SU-DHL-6 (cell line): Measurements from ENCODE around the gene ABHD1.

Source experiments
- H2AFZ ChIP-seq: fragments of 200-600 bp; sonication (generic); 2 replicates; pipeline ENCODE4 v1.6.1; 2014; ENCODE audit warnings: low read depth, mild to moderate bottlenecking, moderate library complexity, mixed read lengths, antibody characterized with exemption, low read length; ENCODE audit not compliant: severe bottlenecking
- H3F3A ChIP-seq: fragments of 200-600 bp; shearing (Covaris generic); 2 replicates; pipeline ENCODE4 v1.6.0; 2016; ENCODE audit warnings: antibody characterized with exemption, mild to moderate bottlenecking; ENCODE audit not compliant: insufficient read depth
- H3K27ac ChIP-seq: fragments of 200-600 bp; sonication (generic); 2 replicates; pipeline ENCODE4 v1.5.1; 2016; ENCODE audit warnings: low read depth, mild to moderate bottlenecking, low read length, moderate library complexity, mixed read lengths
- H3K27me3 ChIP-seq: fragments of 200-600 bp; sonication (generic), shearing (Covaris generic); 2 replicates; pipeline ENCODE4 v1.6.0; 2014; ENCODE audit warnings: mild to moderate bottlenecking, low read length
- H3K36me3 ChIP-seq: fragments of 200-600 bp; sonication (generic); 2 replicates; pipeline ENCODE4 v1.6.1; 2014; ENCODE audit warnings: mild to moderate bottlenecking, low read length, mixed read lengths
- H3K4me2 ChIP-seq: fragments of 300-600, 200-600 bp; shearing (Covaris generic), sonication (generic); 2 replicates; pipeline ENCODE4 v1.6.0; 2014; ENCODE audit warnings: low read length, low read depth, mild to moderate bottlenecking; ENCODE audit not compliant: poor library complexity, severe bottlenecking
- H3K4me3 ChIP-seq: fragments of 200-600 bp; sonication (generic); 2 replicates; pipeline ENCODE4 v1.5.1; 2014; ENCODE audit warnings: antibody characterized with exemption, low read length, mild to moderate bottlenecking, mixed read lengths; ENCODE audit not compliant: insufficient read depth, poor library complexity, severe bottlenecking
- H3K79me2 ChIP-seq: fragments of 200-600 bp; sonication (generic); 2 replicates; pipeline ENCODE4 v1.6.1; 2014; ENCODE audit warnings: mild to moderate bottlenecking, low read length, moderate library complexity; ENCODE audit not compliant: insufficient read depth
- H3K9ac ChIP-seq: fragments of 200-600 bp; sonication (generic); 2 replicates; pipeline ENCODE4 v1.7.0; 2014; ENCODE audit warnings: mild to moderate bottlenecking, low read length
- H3K9me2 ChIP-seq: fragments of 200-600 bp; sonication (generic); replicated peaks from 2 replicates; pipeline ENCODE4 v1.6.1; 2014; ENCODE audit warnings: low read length; ENCODE audit not compliant: insufficient read depth
- H3K9me3 ChIP-seq: fragments of 200-600 bp; sonication (generic); 2 replicates; pipeline ENCODE4 v1.6.1; 2014; ENCODE audit warnings: low read length, mixed read lengths; ENCODE audit not compliant: insufficient read depth
- H4K20me1 ChIP-seq: fragments of 200-600 bp; sonication (generic); 2 replicates; pipeline ENCODE4 v1.6.1; 2014; ENCODE audit warnings: low read depth, mild to moderate bottlenecking, antibody characterized with exemption, low read length, moderate library complexity, mixed read lengths
- EZH2phosphoT487 ChIP-seq: fragments of 200-600 bp; sonication (generic), shearing (Covaris generic); conservative IDR thresholded peaks from 2 replicates; pipeline ENCODE4 v1.6.1; 2018; ENCODE audit warnings: mild to moderate bottlenecking, antibody characterized with exemption, low read length, moderate library complexity, mixed read lengths
- TF ChIP-seq, protein P1 (sequence below): fragments of 200-600 bp; sonication (generic); IDR thresholded peaks from one replicate; pipeline ENCODE4 v1.5.1; 2017; ENCODE audit warnings: antibody characterized with exemption, mild to moderate bottlenecking, low read length, moderate library complexity; ENCODE audit not compliant: insufficient read depth, poor library complexity, severe bottlenecking

ABHD1 gene

DNA sequence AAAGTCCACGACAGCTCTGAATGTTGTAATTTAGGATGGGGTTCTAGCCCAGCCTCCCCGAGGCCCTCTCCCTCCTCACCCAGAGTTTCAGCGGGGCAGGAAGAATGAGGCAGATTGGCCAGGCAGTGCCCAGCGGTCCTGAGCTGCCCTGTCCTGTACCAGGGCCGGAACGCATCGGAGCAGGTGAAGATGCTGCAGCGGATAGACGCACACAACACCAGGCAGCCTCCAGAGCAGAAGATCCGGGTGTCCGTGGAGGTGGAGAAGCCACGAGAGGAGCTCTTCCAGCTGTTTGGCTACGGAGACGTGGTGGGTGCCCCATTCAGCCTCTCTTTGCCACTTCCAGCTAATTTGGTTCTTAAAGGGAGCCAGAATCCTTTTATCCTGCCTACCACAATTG, 26.3 kb upstream of the ABHD1 start:
- Histone ChIP-seq H3K27me3 (no peaks in the 10 kb centered on the region), H3K27ac (no peak overlapping the region), H3K9me3 (no peaks in the 10 kb centered on the region), H2AFZ (no peak overlapping the region), H3K9me2 (no peaks in the 10 kb centered on the region), H3K4me2 (no peak overlapping the region), H3K4me3 (no peak overlapping the region), H4K20me1 (no peaks in the 10 kb centered on the region), H3K9ac (no peak overlapping the region), H3K36me3 (no peaks in the 10 kb centered on the region), H3F3A (no peaks in the 10 kb centered on the region), H3K79me2 (no peaks in the 10 kb centered on the region)
- no peak for TF ChIP-seq EZH2phosphoT487
- TF ChIP-seq, protein P1, sequence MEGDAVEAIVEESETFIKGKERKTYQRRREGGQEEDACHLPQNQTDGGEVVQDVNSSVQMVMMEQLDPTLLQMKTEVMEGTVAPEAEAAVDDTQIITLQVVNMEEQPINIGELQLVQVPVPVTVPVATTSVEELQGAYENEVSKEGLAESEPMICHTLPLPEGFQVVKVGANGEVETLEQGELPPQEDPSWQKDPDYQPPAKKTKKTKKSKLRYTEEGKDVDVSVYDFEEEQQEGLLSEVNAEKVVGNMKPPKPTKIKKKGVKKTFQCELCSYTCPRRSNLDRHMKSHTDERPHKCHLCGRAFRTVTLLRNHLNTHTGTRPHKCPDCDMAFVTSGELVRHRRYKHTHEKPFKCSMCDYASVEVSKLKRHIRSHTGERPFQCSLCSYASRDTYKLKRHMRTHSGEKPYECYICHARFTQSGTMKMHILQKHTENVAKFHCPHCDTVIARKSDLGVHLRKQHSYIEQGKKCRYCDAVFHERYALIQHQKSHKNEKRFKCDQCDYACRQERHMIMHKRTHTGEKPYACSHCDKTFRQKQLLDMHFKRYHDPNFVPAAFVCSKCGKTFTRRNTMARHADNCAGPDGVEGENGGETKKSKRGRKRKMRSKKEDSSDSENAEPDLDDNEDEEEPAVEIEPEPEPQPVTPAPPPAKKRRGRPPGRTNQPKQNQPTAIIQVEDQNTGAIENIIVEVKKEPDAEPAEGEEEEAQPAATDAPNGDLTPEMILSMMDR = no peak

DNA sequence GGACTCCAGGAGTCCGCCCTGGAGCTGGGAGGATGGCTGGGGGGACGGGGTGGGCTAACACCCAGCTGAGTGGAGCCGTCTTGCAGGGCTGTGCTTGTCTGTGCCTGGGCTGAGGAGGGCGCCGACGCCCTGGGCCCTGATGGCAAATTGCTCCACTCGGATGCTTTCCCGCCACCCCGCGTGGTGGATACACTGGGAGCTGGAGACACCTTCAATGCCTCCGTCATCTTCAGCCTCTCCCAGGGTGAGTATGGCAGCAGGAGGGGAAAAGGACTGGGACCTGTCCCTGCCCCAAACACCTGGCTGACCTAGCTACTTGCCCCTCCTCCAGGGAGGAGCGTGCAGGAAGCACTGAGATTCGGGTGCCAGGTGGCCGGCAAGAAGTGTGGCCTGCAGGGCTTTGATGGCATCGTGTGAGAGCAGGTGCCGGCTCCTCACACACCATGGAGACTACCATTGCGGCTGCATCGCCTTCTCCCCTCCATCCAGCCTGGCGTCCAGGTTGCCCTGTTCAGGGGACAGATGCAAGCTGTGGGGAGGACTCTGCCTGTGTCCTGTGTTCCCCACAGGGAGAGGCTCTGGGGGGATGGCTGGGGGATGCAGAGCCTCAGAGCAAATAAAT, 24.2 kb upstream of the ABHD1 start:
- TF ChIP-seq EZH2phosphoT487 = no peak
- TF ChIP-seq, protein P1 = no peak
- no peaks in the 10 kb centered on the region for H3K36me3 ChIP-seq
- no peak overlapping the region for H3K4me3 ChIP-seq
- no peaks in the 10 kb centered on the region for H3K79me2 ChIP-seq
- H3K9me3 ChIP-seq = no peaks in the 10 kb centered on the region
- no peaks in the 10 kb centered on the region for H4K20me1 ChIP-seq
- no peaks in the 10 kb centered on the region for H3K27me3 ChIP-seq
- no peak overlapping the region for H3K9ac ChIP-seq
- H3K4me2 ChIP-seq = no peak overlapping the region
- H2AFZ ChIP-seq = no peak overlapping the region
- H3K9me2 ChIP-seq = no peaks in the 10 kb centered on the region
- no peak overlapping the region for H3K27ac ChIP-seq
- no peaks in the 10 kb centered on the region for H3F3A ChIP-seq

DNA sequence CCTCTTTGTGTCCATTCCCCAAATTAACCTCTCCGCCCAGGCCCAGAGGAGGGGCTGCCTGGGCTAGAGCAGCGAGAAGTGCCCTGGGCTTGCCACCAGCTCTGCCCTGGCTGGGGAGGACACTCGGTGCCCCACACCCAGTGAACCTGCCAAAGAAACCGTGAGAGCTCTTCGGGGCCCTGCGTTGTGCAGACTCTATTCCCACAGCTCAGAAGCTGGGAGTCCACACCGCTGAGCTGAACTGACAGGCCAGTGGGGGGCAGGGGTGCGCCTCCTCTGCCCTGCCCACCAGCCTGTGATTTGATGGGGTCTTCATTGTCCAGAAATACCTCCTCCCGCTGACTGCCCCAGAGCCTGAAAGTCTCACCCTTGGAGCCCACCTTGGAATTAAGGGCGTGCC, 23.6 kb upstream of the ABHD1 start:
- no peak overlapping the region for H3K4me3 ChIP-seq
- no peak overlapping the region for H3K4me2 ChIP-seq
- H3K9ac ChIP-seq = no peak overlapping the region
- H3K9me3 ChIP-seq = no peaks in the 10 kb centered on the region
- H4K20me1 ChIP-seq = no peaks in the 10 kb centered on the region
- H3K27ac ChIP-seq = no peak overlapping the region
- no peaks in the 10 kb centered on the region for H3K9me2 ChIP-seq
- H3K36me3 ChIP-seq = no peaks in the 10 kb centered on the region
- H2AFZ ChIP-seq = no peak overlapping the region
- TF ChIP-seq EZH2phosphoT487 = no peak
- TF ChIP-seq, protein P1 = no peak
- H3F3A ChIP-seq = no peaks in the 10 kb centered on the region
- H3K79me2 ChIP-seq = no peaks in the 10 kb centered on the region
- H3K27me3 ChIP-seq = no peaks in the 10 kb centered on the region
